Suppressor macrophage treated with lipopolysaccharide for 1 hour (primary cell): ENCODE results near the gene FAM209B.
"Not testable (repeated sequence)": the region's sequence is repeated elsewhere in the genome, so short reads cannot be mapped to it uniquely, and the experiment has no call there.

Source experiments
- DNase-seq, 3 donors: peaks; one replicate each; pipeline ENCODE4 v3.0.0-alpha.2; 2020 to 2022

The FAM209B gene, protein sequence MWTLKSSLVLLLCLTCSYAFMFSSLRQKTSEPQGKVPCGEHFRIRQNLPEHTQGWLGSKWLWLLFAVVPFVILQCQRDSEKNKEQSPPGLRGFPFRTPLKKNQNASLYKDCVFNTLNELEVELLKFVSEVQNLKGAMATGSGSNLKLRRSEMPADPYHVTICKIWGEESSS

DNA sequence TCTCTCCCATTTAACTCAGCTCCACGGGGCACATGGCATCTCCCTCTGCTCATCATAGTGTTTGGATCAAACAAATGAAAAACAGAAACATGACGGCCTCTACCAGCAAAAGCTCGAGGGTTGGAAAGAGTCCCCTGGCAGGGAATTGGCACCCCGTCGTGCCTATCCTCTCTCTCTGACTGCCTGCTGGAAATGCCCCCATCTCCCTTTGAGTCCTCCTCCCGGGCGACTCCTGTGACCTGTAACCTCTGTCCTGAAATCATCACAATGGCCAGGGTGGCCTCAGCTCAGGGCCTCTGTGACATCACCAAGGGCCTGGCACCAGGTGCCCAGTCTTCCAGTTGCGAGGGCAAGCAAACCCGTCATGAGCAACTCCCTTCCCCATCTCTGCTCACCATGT lies at the start of gene FAM209B:
Gene FAM209B (plus strand): TSS at position 301 of the 400 bp plus-strand sequence. CDS start 96 bp downstream, at position 397.
- not testable (repeated sequence) for DNase-seq

DNA sequence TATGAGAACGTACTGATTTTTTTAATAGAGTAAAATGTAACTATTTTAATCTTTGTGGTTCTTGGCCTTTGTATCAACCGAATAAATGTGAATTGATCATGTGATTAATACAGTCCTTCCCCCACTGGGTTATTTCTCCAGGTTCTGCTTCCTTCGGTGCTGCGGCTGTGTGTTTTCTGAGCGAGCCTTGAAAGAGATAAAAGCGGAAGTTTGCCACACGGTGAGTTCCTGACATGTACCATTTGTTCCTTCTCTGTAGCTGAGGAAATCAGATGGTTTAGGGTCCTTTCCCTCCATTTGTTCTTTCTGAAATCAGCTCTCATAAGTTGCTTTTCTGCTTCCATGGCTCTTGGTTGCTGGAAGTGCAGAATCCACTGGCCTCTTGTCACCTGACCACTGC lies 49.1 kb upstream of the FAM209B start:
- DNase-seq: peak; percentile 47 to 67 (median 51)

DNA sequence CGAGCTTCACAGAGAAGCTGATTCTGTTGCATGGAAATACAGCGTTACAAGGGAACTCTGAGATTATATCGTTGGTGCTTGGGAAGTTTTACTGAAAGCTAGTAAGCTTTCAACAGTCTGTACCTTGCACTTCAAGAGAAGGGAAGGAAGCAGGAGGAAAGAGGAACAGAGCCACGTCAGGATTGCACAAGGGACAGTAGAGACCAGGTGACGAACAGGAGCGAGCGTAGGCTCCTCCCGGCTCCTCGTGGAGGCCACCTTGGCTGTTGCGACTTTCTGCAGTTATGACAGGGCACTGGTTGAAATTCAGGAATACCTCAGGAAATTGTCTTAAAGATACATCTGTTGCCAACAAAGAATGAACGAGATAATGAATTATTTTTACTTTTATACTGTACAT lies 45.8 kb upstream of the FAM209B start:
- DNase-seq: peak; percentile 16 to 31 (median 24)

DNA sequence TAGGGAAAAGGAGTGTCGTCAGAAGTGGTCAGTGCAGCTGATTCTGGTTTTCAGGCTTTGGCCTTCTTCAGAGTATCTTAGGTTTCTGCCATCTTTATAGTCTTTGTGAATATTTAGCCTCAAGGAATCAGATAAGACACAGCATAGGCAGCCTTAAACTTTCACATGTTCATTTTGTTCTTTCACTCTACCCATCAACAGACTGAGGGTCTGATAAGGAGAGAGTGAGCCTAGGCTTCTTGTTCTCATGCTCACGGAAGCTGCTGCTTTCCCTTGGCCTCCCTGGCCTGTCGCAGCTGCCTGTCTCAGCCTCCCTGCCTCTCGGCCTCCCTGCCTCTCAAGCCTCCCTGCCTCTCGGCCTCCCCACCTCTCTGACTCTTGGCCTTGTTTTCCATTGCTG lies 44.5 kb upstream of the FAM209B start:
- DNase-seq: no peak

DNA sequence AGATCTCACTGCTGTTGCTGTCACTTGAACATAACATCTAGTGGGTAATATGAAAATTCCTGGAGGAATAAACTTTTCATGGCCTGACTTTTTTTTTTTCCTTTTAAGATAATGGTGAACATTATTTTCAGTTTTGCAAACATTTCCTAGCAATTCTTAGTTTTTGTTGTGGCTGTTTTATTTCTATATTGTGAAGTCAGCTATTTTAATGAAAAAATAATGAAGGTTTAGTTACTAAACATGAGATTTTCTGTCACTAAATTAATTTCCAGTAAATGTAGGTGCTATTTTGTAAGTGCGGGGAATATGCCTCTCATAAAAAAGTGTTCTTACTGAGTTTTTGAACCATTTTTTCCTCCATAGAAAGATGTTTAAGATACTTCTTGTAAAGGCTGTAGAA lies 31.9 kb upstream of the FAM209B start:
- DNase-seq: no peak

DNA sequence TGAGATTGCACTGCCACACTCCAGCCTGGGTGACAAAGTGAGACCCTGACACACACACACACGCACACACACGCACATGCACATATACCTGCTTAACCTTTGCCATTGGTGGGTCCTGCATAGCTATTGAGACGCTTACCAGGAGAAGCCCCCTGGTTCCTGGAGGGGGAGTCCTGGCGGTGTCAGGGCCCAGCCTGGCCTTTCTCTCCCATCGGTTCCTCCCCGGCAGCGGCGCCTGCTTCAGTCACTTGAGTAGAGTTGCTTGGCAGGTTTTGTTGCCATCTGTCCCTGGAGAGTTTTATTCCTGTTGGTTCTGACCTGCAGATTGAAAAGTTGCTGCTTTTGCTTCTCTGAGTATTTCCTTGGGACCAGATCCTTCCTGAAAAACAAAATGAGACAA lies 29.1 kb upstream of the FAM209B start:
- DNase-seq: no peak

DNA sequence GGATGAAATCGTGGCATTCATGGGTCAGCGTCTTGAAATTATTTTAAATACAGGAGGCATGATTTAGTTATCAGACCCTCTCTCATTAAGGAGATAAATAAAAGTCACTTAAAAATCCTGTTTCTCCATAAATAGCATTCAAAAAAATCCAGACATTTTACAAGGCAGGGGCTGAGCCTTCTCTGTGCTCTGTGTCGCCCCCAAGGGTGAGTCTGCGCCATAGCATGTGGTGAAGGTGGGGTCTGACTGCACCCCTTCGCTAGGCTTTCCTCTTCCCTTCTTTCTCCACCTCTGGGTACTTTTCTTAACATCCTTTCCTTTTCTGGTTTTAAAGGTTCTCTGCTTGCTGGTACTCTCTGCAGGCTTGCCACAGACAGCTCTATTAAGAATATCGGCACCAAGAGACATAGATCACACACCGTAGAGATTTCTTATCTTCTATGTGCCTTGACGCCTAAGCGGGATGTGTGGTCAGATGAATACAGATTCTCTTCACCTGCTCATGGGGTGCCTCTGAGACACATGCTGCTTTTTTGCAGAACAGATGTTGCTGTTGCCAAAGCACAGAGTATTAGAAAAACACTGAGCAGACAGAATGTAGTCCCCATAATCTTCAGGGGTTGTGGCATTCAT lies 28.6 kb upstream of the FAM209B start:
- DNase-seq: peak in 2 of 3 donors; percentile 13 to 17

DNA sequence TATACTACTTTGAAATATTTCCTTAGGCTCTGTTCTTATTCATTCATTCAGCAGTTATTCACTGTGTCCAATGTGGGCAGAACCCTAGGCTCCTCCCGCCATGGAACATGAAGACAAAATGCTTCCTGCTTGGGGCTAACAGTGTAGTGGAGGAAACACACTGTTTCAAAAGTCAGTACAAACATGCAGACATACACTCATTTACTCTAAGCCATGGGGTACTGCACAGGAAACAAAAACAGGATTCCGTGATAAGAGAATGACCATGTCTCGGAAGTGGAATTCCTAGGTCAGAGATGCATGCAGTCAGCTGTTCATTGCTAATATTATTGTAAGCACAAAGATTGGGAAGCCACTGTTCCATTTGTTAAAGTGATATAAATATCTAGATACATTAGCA lies 26.9 kb upstream of the FAM209B start:
- no peak for DNase-seq

DNA sequence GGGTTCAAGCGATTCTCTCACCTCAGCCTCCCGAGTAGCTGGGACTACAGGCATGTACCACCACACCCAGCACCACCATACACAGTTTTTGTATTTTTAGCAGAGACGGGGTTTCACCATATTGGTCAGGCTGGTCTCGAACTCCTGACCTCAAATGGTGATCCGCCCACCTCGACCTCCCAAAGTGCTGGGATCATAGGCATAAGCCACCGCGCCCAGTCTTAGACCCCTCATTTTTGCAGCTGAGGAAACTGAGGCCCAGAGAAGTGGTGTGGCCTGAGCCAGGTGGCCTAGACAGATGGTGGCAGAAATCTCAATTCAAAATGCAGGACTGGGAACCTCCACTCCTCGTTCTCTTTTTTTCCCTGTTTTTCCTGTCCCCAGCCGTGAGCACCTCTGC lies 21.1 kb upstream of the FAM209B start:
- no peak for DNase-seq

DNA sequence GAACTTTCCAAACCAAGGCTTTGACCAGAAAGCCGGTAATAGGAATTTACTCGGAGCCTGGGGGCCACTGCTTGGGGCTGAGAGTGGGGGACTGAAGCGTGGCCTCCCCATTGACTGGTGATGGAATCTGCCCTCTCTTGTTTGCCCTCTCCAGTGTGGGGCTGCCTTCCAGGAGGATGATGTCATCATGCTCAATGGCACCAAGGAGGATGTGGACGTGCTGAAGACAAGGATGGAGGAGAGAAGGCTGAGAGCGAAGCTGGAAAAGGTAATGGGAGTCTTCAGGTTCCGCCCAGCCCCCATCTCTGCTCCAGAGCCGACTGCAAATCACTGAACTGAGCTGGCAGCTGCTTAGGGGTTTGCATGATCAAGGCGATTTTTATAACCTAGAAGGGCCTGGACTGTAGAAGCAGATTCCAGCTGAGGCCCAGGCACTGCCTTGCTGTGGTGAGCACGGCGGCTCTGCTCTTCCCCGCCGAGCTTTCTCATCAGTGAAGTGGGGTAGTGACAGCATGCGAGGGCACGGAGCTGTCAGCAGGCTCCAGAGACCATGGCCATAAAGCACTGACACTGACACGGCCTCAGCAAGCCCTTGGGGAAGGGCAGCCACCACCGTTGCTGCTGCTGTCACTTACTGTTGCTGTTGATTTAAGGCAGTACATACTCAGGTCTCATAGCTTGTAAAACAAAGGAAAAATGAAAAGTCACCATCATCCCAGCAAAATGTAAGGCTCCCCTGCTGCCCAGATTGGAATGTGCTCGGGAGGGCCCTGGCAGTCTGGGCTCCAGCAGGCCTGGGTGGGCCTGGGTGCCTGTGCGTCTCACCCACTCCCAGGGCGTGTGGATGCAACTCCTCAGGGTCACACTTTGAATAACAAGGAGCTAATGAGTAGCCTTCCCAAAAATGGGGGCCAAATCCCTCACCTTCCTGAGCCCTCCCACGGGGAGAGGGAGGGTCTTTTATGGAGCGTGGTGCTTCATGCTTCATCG lies 19.6 kb upstream of the FAM209B start:
- no peak for DNase-seq

DNA sequence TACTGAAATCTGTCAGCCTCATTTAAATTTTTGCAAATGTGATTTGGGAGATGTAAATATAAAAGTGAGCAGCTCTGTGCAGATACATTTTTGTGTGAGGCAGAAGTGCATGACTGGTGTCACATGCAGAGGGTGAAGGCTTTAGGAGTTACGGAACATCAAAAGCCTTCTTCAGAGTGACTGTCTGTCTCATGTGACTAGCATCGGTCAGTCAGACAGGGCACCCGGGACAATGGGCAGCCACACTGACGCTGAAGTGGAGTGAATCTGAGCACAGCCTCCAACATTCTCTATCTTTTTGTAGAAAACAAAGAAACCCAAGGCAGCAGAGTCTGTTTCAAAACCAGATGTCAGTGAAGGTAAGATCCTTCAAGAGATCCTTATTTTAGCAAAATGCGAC lies 16.4 kb upstream of the FAM209B start:
- DNase-seq: no peak

DNA sequence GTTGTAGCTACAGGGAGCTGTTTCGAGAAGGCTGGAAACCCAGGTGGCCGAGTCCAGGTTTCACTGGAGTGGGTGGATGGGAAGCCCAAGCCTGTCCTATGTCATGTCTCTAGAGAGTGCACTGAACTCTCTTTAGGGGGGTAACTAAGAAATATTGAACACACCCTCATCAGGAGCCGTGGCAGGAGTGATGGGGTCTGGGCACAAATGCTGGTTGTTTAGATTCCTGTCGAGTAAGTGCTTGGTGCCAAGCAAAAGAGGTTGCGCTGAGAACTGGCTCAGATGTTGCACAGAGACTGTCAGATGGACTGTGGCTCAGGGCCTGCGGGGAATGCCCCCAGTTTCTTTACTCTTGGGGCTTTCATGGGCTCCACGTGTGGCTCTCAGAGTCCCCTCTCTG lies 15.8 kb upstream of the FAM209B start:
- DNase-seq: no peak

DNA sequence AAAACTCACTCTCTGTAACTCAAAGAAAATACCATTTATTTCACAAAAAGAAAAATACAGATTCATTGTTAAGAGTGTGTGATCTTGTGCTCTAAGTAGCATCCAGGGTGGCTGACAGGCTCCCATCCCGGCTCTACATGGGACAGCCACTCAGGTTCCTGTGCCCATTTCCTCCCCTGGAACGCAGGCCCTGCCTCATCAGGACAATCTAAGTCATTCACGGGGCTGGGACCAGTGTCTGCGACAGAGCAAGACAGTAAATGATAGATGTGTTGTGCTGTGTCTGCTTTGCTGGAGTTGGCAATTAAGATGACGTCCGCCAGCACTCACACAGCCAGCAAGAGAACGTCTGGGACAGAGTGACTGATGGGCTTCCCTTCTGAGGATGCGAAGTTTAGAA lies 15.4 kb upstream of the FAM209B start:
- no peak for DNase-seq

DNA sequence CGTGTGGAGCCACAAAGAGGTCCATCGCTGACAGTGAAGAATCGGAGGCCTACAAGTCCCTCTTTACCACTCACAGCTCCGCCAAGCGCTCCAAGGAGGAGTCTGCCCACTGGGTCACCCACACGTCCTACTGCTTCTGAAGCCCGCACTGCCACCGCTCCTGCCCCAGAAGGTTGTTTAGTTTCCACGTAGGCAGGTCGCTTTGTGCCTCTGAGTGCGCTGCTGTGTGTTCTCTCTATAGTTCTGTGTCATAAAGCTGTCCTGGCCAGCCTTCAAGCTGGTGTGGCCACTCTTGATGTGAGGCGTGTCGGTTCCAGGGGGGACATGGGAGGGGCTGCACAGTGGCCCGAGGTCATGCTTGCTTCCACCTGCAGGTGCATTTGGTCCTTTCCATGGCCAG lies 14.9 kb upstream of the FAM209B start:
- no peak for DNase-seq

DNA sequence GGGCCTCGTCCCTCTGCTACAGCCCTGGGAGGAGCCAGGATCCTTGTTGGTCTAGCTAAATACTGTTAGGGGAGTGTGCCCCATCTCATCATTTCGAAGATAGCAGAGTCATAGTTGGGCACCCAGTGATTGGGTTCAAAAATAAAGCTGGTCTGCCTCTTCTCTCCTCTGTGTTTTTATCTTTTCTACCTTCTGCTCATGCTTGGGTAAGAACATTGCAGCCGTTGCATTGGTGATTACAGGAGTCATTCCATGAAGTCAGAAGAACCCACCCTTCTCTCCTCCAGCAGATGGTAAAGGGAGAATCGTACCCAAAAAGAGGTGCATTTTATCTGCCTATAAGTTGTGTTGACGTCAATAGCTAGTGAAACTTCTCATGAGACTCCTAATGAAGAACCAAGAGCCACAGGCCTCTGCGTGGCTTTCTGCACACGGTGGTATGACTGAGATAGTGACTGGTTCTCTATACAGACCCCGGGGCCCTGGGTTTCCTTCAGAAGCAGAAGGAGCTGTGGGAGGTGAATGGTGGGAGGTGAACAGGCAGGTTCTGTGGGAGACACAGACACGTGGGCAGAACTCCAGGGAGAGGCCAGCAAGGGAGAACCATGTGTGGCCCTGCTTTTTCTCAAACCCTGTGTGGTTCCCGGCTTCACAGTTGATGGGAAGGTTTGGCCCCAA lies 14.2 kb upstream of the FAM209B start:
- no peak for DNase-seq

DNA sequence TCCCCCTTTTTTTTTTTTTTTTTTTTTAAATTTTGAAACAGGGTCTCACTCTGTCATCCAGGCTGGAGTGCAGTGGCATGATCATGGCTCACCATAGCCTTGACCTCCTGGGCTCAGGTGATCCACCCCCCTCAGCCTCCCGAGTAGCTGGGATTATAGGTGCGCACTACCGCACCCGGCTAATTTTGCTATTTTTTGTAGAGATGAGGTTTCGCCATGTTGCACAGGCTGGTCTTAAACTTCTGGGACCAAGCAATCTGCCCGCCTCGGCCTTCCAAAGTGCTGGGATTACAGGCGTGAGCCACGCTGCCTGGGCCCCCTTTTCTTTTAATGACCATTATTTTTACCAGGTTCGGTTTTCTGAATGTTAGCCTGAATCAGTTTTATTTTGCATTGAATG lies 13.5 kb upstream of the FAM209B start:
- no peak for DNase-seq

DNA sequence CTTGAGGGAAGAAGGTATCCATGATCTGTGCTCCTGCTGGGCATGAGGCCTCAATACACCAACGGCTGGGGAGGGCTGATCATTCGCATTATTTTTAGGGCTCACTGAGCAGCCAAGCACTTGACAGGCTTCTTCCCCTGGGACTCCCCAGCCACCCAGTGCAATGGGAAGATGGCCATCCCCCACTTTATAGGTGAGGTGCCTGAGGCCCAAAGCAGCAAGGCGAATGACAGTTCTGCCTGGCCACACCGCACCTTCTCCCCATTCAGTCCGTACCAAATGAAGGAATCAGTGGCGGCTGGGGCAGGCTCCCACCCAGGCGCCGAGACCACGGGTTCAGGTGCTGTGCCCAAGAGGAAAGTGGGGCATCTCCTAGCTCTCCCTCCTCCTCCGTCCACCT lies 12.9 kb upstream of the FAM209B start:
- DNase-seq: no peak

DNA sequence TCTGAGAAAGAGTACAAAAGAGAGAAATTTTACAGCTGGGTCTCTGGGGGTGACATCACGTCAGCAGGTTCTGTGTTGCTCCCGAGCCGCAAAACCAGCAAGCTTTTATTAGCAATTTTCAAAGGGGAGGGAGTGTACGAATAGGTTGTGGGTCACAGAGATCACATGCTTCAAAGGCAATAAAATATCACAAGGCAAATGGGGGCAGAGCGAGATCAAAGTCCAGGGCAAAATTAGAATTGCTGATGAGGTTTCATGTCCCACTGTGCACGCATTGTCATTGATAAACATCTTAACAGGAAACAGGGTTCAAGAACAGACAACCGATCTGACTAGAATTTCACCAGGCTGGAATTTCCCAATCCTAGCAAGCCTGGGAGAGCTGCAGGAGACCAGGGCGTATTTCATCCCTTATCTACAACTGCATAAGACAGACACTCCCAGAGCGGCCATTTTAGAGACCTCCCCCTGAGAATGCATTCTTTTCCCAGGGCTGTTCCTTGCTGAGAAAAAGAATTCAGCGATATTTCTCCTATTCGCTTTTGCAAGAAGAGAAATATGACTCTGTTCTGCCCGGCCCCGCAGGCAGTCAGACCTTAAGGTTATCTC lies 12.2 kb upstream of the FAM209B start:
- not testable (repeated sequence) for DNase-seq

DNA sequence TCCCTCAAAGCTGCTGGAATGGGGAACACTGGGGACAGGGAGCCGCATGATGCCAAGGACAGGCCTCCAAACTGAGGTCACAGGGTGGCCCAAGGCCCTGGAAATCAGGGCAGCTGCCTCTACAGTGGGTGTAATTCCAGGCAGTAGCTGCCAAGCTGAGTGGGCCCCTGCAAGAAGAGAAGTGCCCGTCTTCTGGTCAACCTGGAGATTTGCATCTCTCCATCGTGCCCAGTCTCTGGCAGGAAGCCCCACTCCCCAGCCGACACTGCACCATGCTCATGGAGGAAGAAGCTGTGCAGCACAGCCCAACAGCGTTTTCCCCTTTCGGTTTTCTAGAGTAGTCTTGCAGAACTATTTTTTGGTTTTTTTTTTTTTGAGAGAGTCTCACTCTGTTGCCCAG lies 10.7 kb upstream of the FAM209B start:
- no peak for DNase-seq

DNA sequence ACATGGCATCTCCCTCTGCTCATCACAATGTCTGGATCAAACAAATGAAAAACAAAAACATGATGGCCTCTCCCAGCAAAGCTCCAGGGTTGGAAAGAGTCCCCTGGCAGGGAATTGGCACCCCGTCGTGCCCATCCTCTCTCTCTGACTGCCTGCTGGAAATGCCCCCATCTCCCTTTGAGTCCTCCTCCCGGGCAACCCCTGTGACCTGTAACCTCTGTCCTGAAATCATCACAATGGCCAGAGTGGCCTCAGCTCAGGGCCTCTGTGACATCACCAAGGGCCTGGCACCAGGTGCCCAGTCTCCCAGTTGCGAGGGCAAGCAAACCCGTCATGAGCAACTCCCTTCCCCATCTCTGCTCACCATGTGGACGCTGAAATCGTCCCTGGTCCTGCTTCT lies 8.6 kb upstream of the FAM209B start, which contains the start of gene FAM209A:
Gene FAM209A (plus strand): TSS at position 301 of the 400 bp plus-strand sequence. CDS start 65 bp downstream, at position 366.
- not testable (repeated sequence) for DNase-seq

DNA sequence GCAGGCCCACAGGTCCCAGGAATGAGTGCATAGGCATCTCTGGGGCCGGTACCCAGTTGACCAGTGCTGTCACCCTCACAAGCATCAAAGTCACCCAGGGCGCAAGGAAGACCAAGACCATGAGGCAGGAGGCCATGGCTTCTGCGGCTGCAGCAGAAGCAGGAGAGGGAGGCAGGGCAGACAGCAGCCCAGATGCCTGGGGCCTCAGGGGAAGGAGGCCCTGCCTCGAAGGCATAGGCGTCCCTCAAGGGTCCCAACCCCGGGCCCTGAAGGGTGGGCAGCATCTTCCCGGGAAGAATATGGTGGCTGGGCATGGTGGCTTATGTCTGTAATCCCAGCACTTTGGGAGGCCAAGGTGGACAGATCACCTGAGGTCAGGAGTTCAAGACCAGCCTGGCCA lies 5.5 kb upstream of the FAM209B start:
- no peak for DNase-seq

DNA sequence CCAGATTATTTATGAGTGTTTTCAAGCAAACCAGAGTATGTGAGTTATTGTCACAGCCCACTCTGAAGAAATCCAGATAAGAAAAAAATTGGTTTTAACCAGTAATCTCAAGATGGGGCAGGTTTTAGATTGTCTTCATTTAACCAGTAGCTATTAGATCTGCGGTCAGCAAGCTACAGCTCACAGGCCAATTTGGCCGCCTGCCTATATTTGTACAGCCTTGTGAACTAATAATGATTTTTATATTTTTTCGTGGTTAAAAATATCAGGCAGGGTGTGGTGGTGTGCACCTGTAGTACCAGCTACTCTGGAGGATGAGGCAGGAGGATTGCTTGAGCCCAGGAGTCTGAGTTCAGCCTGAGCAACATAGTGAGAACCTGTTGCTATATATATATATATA lies 5.0 kb downstream of the FAM209B start:
- DNase-seq: no peak

DNA sequence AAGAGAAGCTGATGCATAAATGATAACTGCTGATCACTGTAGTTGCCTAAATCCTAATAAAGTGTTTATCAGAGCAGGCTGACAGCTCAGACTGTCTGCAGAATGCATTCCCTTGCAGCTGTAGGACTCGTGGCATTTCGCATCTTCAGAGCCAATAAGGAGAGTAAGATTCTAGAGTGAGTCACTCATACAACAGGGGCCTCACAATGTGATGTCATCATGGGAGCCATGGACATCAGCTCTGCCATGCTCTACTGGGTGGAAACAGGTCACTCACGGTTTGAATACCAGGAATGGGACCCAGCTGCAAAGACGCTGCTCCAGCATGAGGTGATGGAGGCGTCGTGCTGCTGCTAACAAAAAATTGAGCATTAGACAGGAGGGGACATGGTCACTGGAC lies 7.4 kb downstream of the FAM209B start:
- DNase-seq: no peak
